ENCODE measurements around the gene YY2.

The YY2 gene

DNA sequence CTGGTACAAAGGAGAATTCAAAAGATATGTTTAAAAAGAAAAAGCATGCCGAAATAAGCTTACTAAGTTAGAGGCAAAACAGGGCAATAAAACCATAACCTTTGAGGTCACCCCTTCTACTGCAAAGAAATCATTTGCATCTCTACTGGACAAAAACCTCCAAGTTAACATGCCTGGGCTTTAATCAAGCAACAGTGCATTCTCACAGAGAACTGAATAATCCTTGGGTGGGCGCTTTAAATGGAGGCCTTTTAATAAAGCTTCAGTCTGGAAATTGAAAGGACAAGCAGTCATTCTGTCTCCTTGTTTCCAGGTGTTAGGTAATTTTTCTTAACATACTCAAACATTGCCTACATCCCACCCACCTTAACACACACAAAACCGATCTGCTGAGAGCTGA, 50.2 kb downstream of the YY2 start:
- no peak for DNase-seq
- Histone ChIP-seq H3K27ac (ENCODE audit: insufficient read depth in 1 of 2, low read depth in 1 of 2, low read length in 2 of 2, poor library complexity in 1 of 2, severe bottlenecking in 2 of 2) (no peak overlapping the region), H3K4me3 (ENCODE audit: control insufficient read depth in 1 of 7, extremely low read depth in 1 of 7, insufficient read depth in 4 of 7, low read depth in 2 of 7, low read length in 6 of 7) (no peak overlapping the region), H3K36me3 (ENCODE audit: control insufficient read depth in 4 of 4, insufficient read depth in 4 of 4, low read length in 3 of 4) (no peaks in the 10 kb centered on the region), H3K4me1 (ENCODE audit: control extremely low read depth in 1 of 4, control insufficient read depth in 4 of 4, insufficient read depth in 4 of 4, low read length in 3 of 4) (peaks cover 0 to 6% (median 0%) of the 10 kb centered on the region in 4 experiments), H3K9me3 (ENCODE audit: control extremely low read depth in 1 of 5, control insufficient read depth in 4 of 5, insufficient read depth in 2 of 5, low read depth in 1 of 5, low read length in 4 of 5) (no peaks in the 10 kb centered on the region), H3K27me3 (replicated peaks in 2 of 5; ENCODE audit: control insufficient read depth in 4 of 5, insufficient read depth in 5 of 5, low read length in 4 of 5) (no peaks in the 10 kb centered on the region)
- WGBS (ENCODE audit: insufficient coverage): no CpG with 5 or more reads among the region's 3 CpGs
- POLR2A ChIA-PET: no interaction called here
- CTCF ChIA-PET: no interaction called here

- DNase-seq: no peak
- POLR2A ChIA-PET: no interaction called here
- CTCF ChIA-PET: no interaction called here
- H3K9me3 ChIP-seq (ENCODE audit: control extremely low read depth in 1 of 5, control insufficient read depth in 4 of 5, insufficient read depth in 2 of 5, low read depth in 1 of 5, low read length in 4 of 5): no peaks in the 10 kb centered on the region
- 67% methylated on average over 1 of the region's 1 CpG for WGBS (ENCODE audit: insufficient coverage)
- no peaks in the 10 kb centered on the region for H3K36me3 ChIP-seq (ENCODE audit: control insufficient read depth in 4 of 4, insufficient read depth in 4 of 4, low read length in 3 of 4)
- H3K27me3 ChIP-seq (replicated peaks in 2 of 5; ENCODE audit: control insufficient read depth in 4 of 5, insufficient read depth in 5 of 5, low read length in 4 of 5): no peaks in the 10 kb centered on the region
- H3K27ac ChIP-seq (ENCODE audit: insufficient read depth in 1 of 2, low read depth in 1 of 2, low read length in 2 of 2, poor library complexity in 1 of 2, severe bottlenecking in 2 of 2): no peak overlapping the region
- H3K4me3 ChIP-seq (ENCODE audit: control insufficient read depth in 1 of 7, extremely low read depth in 1 of 7, insufficient read depth in 4 of 7, low read depth in 2 of 7, low read length in 6 of 7): no peak overlapping the region
- H3K4me1 ChIP-seq (ENCODE audit: control extremely low read depth in 1 of 4, control insufficient read depth in 4 of 4, insufficient read depth in 4 of 4, low read length in 3 of 4): peaks cover 0 to 6% (median 0%) of the 10 kb centered on the region in 4 experiments
Measured at GRCh38 chrX:21907260-21907659, 51.5 kb downstream of the YY2 start.
